ENCODE data around the gene GFY. TPM values are rescaled to one million over a fixed set of nuclear protein-coding genes. Genes with fewer than 3 reads are reported as not detected.
A peak's percentile ranks its signal among the peaks of the same experiment; 100 is the strongest.
"Not testable (repeated sequence)": the region's sequence is repeated elsewhere in the genome, so short reads cannot be mapped to it uniquely, and the experiment has no call there.

Gene GFY
- polyA plus RNA-seq, 1 donor = 0.09 TPM

GRCh38 chr19:49443366-49444099, 18.3 kb downstream of the GFY start:
- DNase-seq (ENCODE audit: low read depth) = peak; percentile 88

- DNase-seq (ENCODE audit: low read depth) = not testable (repeated sequence)
These were observed 19.0 kb downstream of the GFY start for GRCh38 chr19:49444100-49444700.

GRCh38 chr19:49445997-49446396, 20.8 kb downstream of the GFY start:
- DNase-seq (ENCODE audit: low read depth) = no peak

GRCh38 chr19:49447485-49448431, 22.6 kb downstream of the GFY start:
- DNase-seq (ENCODE audit: low read depth) = no peak

- DNase-seq (ENCODE audit: low read depth) = no peak
These were observed 23.2 kb downstream of the GFY start for GRCh38 chr19:49448432-49448786.

GRCh38 chr19:49450405-49450804, 25.2 kb downstream of the GFY start:
- DNase-seq (ENCODE audit: low read depth) = no peak

- peak; percentile 99 for DNase-seq (ENCODE audit: low read depth)
These were observed 26.4 kb downstream of the GFY start, which contains the start of gene PIH1D1 for GRCh38 chr19:49451430-49452181. PIH1D1 (minus strand) TSS chr19:49451814; CDS start chr19:49451574, 240 bp downstream.

GRCh38 chr19:49453013-49453756, 28.0 kb downstream of the GFY start, which contains the start of gene ALDH16A1:
ALDH16A1 (plus strand) TSS chr19:49453225; CDS start chr19:49453332, 107 bp downstream.
- DNase-seq (ENCODE audit: low read depth) = peak; percentile 94

GRCh38 chr19:49453757-49454240, 28.6 kb downstream of the GFY start:
- no peak for DNase-seq (ENCODE audit: low read depth)

GRCh38 chr19:49455773-49456172, 30.6 kb downstream of the GFY start:
- DNase-seq (ENCODE audit: low read depth) = peak; percentile 85

- DNase-seq (ENCODE audit: low read depth) = no peak
These were observed 31.1 kb downstream of the GFY start for GRCh38 chr19:49456326-49456725.

GRCh38 chr19:49458567-49458903, 33.3 kb downstream of the GFY start:
- DNase-seq (ENCODE audit: low read depth) = no peak

- no peak for DNase-seq (ENCODE audit: low read depth)
These were observed 34.2 kb downstream of the GFY start for GRCh38 chr19:49459388-49459787.

GRCh38 chr19:49461130-49461529, 35.9 kb downstream of the GFY start:
- DNase-seq (ENCODE audit: low read depth) = not testable (repeated sequence)

- DNase-seq (ENCODE audit: low read depth) = no peak
These were observed 36.5 kb downstream of the GFY start for GRCh38 chr19:49461656-49462055.

GRCh38 chr19:49462492-49462891, 37.3 kb downstream of the GFY start:
- DNase-seq (ENCODE audit: low read depth) = no peak

- DNase-seq (ENCODE audit: low read depth) = no peak
These were observed 39.0 kb downstream of the GFY start for GRCh38 chr19:49463960-49464740.

GRCh38 chr19:49465371-49465770, 40.2 kb downstream of the GFY start:
- no peak for DNase-seq (ENCODE audit: low read depth)

GRCh38 chr19:49468199-49468598, 43.0 kb downstream of the GFY start:
- DNase-seq (ENCODE audit: low read depth) = no peak

All from forelimb muscle (tissue), 1 donor.